Lower leg skin (tissue), 4 donors: ENCODE measurements around the gene GDF2. TPM values are rescaled to one million over a fixed set of nuclear protein-coding genes. Genes with fewer than 3 reads are reported as not detected.

Source experiments
- DNase-seq, 2 donors: peaks; one replicate each; pipeline ENCODE4 v3.0.0-alpha.2; 2019; ENCODE audit warnings: low spot score in 2 of 2
- H3K4me3 ChIP-seq: fragments of 200-600 bp; sonication (generic); 2 replicates; pipeline ENCODE4 v1.5.1; 2017; ENCODE audit warnings: mild to moderate bottlenecking, low read depth; ENCODE audit not compliant: poor library complexity, severe bottlenecking
- CTCF ChIP-seq, 3 donors: fragments of 450-650 bp; IDR thresholded peaks; one replicate each; pipeline ENCODE4 v1.5.1; 2016; ENCODE audit warnings: antibody characterized with exemption in 3 of 3, mild to moderate bottlenecking in 3 of 3, moderate library complexity in 2 of 3
- POLR2A ChIP-seq, 2 donors: fragments of 450-650 bp; IDR thresholded peaks; one replicate each; pipeline ENCODE4 v1.6.1; 2016 to 2017; ENCODE audit warnings: antibody characterized with exemption in 2 of 2, mild to moderate bottlenecking in 1 of 2, moderate library complexity in 1 of 2
- WGBS, 2 donors: methylation state at CpG; one replicate each; pipeline ENCODE4 v1.1.5; 2018; 5-methylcytosine and 5-hydroxymethylcytosine counted together
- intact Hi-C: fragments of 100-400 bp; cut with DNase I; formaldehyde crosslinking; loops from one replicate; pipeline ENCODE4 v1.15.0; 2023; ENCODE audit warnings: low total_unique reads
- total RNA-seq, 4 donors: library from RNA; depleted of rRNA; stranded (reverse); fragments of >200 nt; gene quantifications; one replicate each; pipeline ENCODE4 v1.1.0, GENCODE V29; 2016

GDF2 gene
- total RNA-seq, 4 donors from 2014 or later: not detected

GRCh38 chr10:47278720-47279119, 43.5 kb upstream of the GDF2 start:
- intact Hi-C loops: no loop called here
- H3K4me3 ChIP-seq: no peak overlapping the region
- 90 to 93% methylated on average over 3 of the region's 3 CpGs for WGBS, 2 donors
- peak in 1 of 2 donors; percentile 72 for DNase-seq
- no peak for TF ChIP-seq CTCF (IDR thresholded peaks at IDR 0.05)

- no peak for DNase-seq
- 90 to 93% methylated on average over 2 of the region's 2 CpGs for WGBS, 2 donors
- H3K4me3 ChIP-seq: no peak overlapping the region
- intact Hi-C loops: no loop called here
- TF ChIP-seq POLR2A (IDR thresholded peaks at IDR 0.05) (no peak), CTCF (IDR thresholded peaks at IDR 0.05) (no peak)
These were observed 43.0 kb upstream of the GDF2 start for GRCh38 chr10:47279276-47279675.

- intact Hi-C loops: no loop called here
- TF ChIP-seq POLR2A (IDR thresholded peaks at IDR 0.05): no peak
- no peak for TF ChIP-seq CTCF (IDR thresholded peaks at IDR 0.05)
- WGBS, 2 donors: 84 to 89% methylated on average over 6 of the region's 6 CpGs
- peak in 1 of 2 donors; percentile 76 for DNase-seq
- H3K4me3 ChIP-seq: no peak overlapping the region
These were observed 40.1 kb upstream of the GDF2 start for GRCh38 chr10:47282005-47282656.

GRCh38 chr10:47282657-47283018, 39.6 kb upstream of the GDF2 start:
- peak in 1 of 2 donors; percentile 70 for DNase-seq
- intact Hi-C loops: no loop called here
- H3K4me3 ChIP-seq: no peak overlapping the region
- TF ChIP-seq CTCF (IDR thresholded peaks at IDR 0.05): no peak
- TF ChIP-seq POLR2A (IDR thresholded peaks at IDR 0.05): no peak
- 94 to 99% methylated on average over 6 of the region's 6 CpGs for WGBS, 2 donors

GRCh38 chr10:47283101-47283630, 39.1 kb upstream of the GDF2 start:
- 84 to 95% methylated on average over 8 to 9 of the region's 9 CpGs for WGBS, 2 donors
- no peak overlapping the region for H3K4me3 ChIP-seq
- TF ChIP-seq POLR2A (IDR thresholded peaks at IDR 0.05) (no peak), CTCF (IDR thresholded peaks at IDR 0.05) (no peak)
- intact Hi-C loops: no loop called here
- no peak for DNase-seq

- peak in 1 of 2 donors; percentile 50 for DNase-seq
- H3K4me3 ChIP-seq: no peak overlapping the region
- TF ChIP-seq CTCF (IDR thresholded peaks at IDR 0.05) (no peak), POLR2A (IDR thresholded peaks at IDR 0.05) (no peak)
- intact Hi-C loops: no loop called here
These were observed 38.4 kb upstream of the GDF2 start for GRCh38 chr10:47283848-47284247.
